ENCODE measurements around the gene PAM16.

PAM16 gene

DNA sequence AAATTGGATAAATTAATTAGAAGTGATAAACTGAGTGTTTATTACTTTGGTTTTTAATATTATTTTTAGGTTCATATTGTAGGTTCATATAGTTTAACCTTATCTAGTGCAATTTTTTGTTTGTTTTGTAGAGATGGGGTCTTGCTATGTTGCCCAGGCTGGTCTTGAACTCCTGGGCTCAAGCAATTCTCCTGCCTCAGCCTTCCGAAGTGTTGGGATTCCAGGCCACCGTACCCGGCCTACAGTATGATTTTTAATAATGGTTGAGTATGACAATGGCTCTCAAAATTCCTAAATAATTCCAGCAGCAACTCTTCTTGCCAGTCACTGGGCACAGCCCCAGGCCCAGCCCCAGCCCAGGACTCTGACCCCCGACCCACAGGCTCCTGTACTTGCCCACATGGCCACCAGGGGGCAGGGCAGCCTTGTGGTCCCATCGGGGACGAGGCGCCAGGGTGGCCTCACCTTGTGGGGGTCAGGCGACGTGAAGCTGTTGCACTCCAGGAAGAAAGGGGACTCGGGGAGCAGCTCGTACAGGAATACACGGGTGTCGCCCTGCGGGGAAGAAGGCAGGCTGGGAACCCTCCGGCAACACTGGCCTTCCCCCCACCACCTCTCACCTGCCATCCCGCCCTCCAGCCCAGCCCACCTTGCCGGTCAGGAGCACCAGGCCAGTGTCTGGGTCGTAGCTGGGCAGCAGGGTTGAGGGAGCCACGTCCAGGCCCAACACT lies 7.9 kb upstream of the PAM16 start:
- H3K4me3 ChIP-seq (ENCODE audit: low read length), result no peak overlapping the region

DNA sequence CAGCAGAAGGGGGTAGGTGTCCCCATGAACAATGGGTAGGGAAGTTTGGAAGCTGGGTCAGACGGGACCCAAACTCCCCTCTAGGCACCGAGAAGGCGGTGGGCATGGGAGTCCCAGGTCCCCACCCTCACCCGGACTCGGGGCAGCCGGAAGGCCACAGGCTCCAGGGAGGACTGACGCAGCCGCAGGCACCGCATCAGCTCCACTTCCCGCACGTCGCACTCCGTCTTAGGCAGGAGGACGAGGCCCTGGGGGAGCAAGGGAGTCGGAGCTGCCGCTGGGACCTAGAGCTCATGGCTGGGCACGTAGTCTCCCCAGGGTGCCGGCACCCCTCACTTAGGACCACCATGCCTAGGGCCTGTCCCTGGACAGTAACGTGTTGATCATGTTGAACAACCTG lies 7.1 kb upstream of the PAM16 start:
- no peak for TF ChIP-seq ZNF274 (IDR thresholded peaks at IDR 0.05; ENCODE audit: low read depth, low read length)

More for the DNA sequence above, 7.9 kb upstream of the PAM16 start:
- no peak for TF ChIP-seq ZNF274 (IDR thresholded peaks at IDR 0.05; ENCODE audit: low read depth, low read length)

DNA sequence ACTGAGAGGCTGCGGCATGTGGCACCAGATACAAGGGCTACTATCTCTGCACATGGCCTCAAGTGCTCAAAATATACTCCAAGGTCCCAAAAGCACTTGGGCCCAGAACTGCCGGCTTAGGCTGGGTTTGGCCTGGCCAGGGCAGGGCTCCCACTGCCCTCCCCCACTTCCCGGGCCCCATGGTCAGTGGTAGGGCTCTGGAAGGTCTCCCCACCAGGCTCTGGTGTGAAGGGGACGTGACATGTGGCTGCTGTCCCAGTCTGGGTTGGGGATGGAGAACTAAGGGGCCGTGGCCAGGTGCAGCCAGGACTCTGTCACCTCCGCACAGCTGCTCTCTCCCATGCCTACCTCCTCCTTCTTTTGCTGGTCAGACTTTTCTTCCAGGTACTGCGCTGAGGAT lies 5.7 kb upstream of the PAM16 start:
- no peak for TF ChIP-seq ZNF274 (IDR thresholded peaks at IDR 0.05; ENCODE audit: low read depth, low read length)
- H3K4me3 ChIP-seq (ENCODE audit: low read length), result no peak overlapping the region

More for the DNA sequence above, 7.1 kb upstream of the PAM16 start:
- H3K4me3 ChIP-seq (ENCODE audit: low read length), result no peak overlapping the region

DNA sequence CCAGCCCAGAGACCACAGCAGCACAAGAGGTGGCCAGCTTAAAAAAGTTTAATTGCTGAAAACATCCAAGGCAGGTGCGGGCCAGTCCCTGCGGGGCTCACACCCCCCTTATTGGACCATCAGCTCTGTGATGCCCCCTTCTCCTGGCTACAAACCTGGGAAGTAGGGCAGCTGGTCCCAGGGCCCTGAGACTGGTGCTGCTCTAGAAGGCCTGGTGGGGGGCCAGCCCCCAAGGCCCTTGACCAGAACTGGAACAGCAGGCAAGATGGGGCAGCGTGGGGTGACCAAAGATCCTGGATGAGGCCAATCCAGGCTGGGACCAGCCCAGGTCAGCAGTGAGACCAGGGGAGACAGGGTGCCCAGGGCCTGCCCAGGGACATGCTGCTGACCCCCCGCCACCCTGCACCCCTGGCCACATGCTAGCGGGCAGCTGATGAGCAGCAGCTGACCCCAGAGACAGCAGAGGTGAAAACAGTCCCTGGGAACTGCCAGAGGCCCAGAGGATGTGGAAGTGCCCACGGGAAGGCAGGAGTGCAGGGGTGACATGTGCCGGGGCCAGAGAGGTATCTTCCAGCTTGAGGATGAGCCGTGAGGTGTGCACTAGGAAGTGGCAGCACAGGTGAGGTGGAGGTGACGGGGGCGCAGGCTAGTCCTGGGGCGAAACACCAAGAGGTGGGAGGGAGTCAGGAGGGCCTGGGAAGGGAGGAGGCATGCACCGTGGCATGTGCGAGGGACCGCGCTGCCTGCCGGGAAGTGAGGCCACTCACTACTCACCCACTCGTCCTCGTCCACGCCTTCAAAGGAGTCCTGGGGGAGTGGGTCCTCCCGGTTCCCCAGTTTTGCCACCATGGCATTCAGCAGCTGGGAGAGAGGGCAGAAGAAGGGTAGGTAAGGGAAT lies 3.6 kb upstream of the PAM16 start:
- H3K4me3 ChIP-seq (ENCODE audit: low read length), result no peak overlapping the region
- TF ChIP-seq ZNF274 (IDR thresholded peaks at IDR 0.05; ENCODE audit: low read depth, low read length), result no peak

DNA sequence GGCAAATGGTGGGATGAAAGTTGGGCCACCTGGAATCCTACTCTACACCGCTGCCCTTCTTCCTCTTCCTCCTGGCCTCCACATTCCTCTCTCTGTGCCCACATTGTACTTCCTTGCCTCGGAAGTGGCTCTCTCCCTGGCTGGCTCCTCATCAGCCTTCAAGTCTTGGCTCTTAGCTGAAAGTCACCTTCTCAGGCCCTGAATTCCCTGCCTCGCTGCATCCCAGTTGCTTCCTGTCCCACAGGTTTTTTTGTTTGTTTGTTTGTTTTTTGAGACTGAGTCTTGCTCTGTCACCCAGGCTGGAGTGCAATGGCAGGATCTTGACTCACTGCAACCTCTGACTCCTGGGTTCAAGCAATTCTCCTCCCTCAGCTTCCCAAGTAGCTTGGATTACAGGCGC lies 2.6 kb upstream of the PAM16 start:
- no peak for TF ChIP-seq ZNF274 (IDR thresholded peaks at IDR 0.05; ENCODE audit: low read depth, low read length)
- no peak overlapping the region for H3K4me3 ChIP-seq (ENCODE audit: low read length)

DNA sequence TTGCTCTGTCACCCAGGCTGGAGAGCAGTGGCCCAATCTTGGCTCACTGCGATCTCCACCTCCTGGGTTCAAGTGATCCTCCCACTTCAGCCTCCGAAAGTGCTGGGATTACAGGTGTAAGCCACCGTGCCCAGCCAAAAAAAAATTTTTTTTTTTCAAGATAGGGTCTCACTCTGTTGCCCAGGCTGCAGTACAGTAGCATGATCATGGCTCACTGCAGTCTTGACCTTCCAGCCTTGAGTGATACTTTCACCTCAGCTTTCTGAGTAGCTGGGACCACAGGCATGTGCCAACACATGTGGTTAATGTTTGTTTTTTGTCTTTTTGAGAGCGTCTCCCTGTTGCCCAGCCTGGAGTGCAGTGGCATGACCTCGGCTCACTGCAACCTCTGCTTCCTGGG lies 1.7 kb upstream of the PAM16 start:
- no peak overlapping the region for H3K4me3 ChIP-seq (ENCODE audit: low read length)
- TF ChIP-seq ZNF274 (IDR thresholded peaks at IDR 0.05; ENCODE audit: low read depth, low read length), result no peak

DNA sequence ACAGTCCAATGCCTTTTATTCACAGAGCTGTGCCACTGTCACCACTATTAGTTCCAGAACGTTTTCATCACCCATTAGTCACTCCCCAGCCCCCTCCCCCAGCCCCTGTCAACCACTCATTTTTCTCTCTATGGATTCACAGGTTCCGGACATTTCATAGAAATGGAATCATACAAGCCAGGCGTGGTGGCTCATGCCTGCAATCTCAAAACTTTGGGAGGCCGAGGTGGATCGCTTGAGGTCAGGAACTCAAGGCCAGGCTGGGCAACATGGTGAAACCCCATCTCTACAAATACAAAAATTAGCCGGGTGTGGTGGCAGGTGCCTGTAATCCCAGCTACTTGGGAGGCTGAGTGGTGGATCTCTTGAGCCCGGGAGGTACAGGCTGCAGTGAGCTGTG lies 759 bp upstream of the PAM16 start:
- TF ChIP-seq ZNF274 (IDR thresholded peaks at IDR 0.05; ENCODE audit: low read depth, low read length), result no peak
- no peak overlapping the region for H3K4me3 ChIP-seq (ENCODE audit: low read length)

DNA sequence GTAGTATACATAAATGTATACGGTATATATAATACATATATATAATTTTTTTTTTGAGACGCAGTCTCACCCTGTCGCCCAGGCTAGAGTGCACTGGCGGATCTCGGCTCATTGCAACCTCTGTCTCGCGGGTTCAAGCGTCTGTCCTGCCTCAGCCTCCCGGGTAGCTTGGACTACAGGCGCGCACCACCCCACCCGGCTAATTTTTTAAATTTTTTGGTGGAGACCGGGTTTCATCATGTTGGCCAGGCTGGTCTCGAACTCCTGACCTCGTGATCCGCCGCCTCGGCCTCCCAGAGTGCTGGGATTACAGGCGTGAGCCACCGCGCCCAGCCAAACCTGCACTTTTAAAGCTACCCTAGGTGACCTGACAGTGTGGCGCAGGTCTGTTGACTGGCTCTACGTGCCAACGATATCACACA lies 745 bp downstream of the PAM16 start:
- no peak for TF ChIP-seq ZNF274 (IDR thresholded peaks at IDR 0.05; ENCODE audit: low read depth, low read length)
- H3K4me3 ChIP-seq (ENCODE audit: low read length), result peak overlapping the region; percentile 95

DNA sequence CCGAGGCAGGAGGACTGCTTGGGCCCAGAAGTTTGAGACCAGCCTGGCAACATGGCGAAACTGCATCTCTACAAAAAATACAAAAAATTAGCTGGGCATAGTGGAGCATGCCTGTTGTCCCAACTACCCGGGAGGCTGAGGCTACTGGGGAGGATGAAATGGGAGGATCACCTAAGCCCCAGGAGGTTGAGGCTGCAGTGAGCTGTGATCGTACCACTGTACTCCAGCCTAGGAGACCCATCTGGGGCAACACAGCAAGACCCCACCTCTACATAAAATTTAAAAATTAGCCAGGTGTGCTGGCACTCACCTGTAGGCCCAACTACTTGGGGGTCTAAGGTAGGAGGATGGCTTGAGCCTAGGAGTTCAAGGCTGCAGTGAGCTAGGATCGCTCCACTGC lies 1.8 kb downstream of the PAM16 start:
- H3K4me3 ChIP-seq (ENCODE audit: low read length), result no peak overlapping the region
- no peak for TF ChIP-seq ZNF274 (IDR thresholded peaks at IDR 0.05; ENCODE audit: low read depth, low read length)

DNA sequence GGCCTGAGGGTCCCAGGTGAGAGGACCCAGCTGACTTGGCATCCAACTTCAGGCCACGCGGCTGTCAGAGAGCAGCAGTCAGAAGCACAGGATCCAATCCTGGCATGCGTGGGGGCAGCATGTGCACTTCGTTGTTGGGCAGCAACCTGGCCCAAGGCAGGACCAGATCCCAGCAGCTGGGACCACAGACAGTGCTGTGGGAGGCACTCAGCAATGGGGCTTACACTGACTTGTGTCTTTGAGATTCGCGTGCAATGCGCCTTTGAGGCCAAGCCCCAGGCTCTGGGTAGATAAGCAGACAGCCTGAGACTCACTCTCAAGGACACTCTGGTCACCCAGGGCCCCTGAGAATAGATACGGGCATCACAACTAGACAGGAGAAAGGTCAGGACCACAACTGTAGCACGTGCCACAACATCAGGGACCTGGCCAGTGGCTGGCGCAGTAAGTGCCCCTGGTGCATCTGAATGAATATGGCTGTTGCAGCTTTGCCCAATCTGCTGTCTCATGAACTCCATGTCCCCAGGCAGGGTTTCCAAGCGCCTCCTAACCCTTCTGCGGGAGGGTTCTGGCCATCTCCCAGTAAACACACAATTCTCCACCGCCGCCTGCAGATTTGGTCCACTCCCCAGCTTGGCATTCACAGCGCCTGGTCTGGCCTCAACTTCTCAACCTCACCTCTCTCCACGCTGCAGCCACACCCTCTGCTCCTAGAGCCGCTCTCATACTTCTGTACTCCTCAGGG lies 3.2 kb downstream of the PAM16 start:
- TF ChIP-seq ZNF274 (IDR thresholded peaks at IDR 0.05; ENCODE audit: low read depth, low read length), result no peak
- H3K4me3 ChIP-seq (ENCODE audit: low read length), result no peak overlapping the region

DNA sequence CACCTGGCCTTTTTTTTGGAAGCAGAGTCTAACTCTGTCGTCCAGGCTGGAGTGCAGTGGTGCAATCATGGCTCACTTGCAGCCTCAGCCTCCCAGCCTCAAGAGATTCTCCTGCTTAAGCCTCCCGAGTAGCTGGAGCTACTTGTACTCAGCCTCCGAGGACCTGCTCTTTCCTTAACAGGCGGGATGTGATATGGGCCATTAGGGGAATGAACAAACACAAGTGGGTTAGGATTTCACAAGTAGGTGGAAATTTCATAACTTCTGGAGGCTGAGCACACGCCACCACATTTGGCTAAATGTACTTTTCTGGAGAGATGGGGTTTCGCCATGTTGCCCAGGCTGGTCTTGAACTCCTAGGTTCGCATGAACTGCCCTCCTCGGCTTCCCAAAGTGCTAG lies 4.1 kb downstream of the PAM16 start:
- no peak overlapping the region for H3K4me3 ChIP-seq (ENCODE audit: low read length)
- TF ChIP-seq ZNF274 (IDR thresholded peaks at IDR 0.05; ENCODE audit: low read depth, low read length), result no peak

DNA sequence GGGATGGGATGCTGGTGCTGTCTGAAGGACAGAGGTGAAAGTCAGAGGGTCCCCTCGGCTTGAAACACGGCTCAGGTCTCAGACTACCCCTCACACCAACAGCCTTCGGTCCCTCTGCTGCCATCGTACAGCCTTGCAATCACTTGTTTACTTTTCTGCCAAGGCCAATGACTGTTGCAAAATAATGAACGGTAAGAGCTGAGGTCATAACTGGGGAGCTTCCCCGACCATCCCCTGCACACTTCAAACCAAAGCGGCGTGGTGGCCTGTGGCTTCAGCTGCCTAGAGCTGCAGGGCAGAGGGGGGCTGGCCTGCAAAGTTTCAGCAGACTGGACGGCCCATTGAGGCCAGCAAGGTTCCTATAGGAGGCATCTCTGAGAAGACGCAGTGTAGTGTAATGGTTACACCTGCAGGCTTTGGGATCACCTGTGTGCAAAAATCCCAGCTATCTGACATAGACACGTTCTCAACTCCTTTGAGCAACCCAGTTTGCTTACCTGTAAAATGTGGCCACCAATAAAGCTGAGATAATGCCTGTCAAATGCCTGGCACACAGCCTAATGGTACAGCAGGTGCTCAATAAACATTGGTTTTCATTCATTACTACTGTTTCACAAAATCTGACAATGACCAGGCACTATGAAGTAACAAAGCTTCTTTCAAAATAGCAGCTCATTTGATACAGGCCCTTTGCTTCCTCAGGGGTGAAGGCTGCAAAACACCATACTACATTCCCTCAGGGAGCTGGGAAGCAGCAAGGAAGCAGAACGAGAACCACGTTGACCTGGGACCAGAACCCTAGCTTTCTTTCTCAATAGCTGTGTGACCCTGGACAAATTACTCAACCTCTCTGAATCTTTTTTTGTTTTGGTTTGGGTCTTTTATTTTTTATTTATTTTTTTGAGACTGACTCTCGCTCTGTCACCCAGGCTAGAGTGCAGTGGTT lies 5.0 kb downstream of the PAM16 start:
- TF ChIP-seq ZNF274 (IDR thresholded peaks at IDR 0.05; ENCODE audit: low read depth, low read length), result no peak
- H3K4me3 ChIP-seq (ENCODE audit: low read length), result no peak overlapping the region

Data from GM08714 (cell line).